Activated CD4-positive, CD25-positive, alpha-beta regulatory T cell treated with anti-CD3 and anti-CD28 coated beads, Interleukin-2, amount 50 U/mL, for 24 hours (primary cell): ENCODE results near the gene LRRC32.
"Not testable (repeated sequence)": the region's sequence is repeated elsewhere in the genome, so short reads cannot be mapped to it uniquely, and the experiment has no call there.

ENCODE experiments used
- ATAC-seq, 2 donors: fragments of 150-1000 bp; cut with Tn5 transposase; one replicate each; pipeline ENCODE4 v1.10.0; 2021; ENCODE audit warnings: mild to moderate bottlenecking in 1 of 2, moderate library complexity in 1 of 2

The LRRC32 gene

GRCh38 chr11:76648061-76648460 lies 22.5 kb downstream of the LRRC32 start:
- no peak for ATAC-seq

DNA sequence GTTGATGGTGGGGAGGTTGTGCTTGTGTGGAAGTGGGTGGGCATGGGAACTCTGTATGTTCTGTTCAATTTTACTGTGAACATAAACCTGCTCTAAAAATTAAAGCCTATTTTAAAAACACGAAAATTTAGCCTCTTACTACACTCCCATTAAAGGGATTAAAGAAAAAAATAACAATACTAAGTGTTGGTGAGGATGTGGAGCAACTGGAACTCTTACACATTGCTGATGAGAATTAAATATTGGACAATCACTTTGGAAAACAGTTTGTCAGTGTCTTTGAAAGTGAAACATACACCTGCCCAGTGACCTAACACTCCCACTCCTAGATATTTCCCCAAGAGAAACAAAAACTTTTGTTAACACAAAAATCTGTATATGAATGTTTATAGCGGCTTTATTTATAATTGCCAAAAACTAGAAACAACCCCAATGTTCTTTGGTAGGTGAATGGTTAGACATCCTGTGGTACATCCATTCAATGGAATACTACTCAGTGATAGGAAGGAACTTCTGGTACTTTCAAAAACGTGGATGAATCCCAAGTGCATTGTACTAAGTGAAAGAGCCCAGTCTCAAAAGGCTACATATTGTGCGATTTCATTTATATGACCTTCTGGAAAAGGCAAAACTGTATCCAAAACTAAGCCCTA lies 23.5 kb downstream of the LRRC32 start:
- ATAC-seq: no peak

- ATAC-seq: no peak
Observed at GRCh38 chr11:76644591-76644990, 26.0 kb downstream of the LRRC32 start.

- ATAC-seq: not testable (repeated sequence)
Observed at GRCh38 chr11:76643711-76644110, 26.8 kb downstream of the LRRC32 start.

DNA sequence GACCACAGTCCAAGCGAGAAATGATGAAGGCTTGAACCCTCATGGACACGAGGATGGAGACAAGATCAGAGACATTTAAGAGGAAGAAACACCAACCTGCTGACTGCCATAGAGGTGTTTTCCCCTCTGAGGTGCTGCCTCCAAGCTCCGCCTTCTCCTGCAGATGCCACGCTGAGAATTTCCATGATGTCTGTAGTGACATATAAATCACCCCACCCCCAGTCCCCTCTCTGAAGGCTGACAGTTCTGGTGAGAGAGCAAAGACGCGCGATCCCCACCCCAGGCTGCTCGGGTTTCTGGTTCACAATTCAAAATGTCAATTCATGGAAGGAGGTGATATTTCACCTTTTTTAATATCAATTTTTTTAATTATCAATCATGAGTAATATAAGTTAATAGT lies 28.2 kb downstream of the LRRC32 start:
- peak; percentile 98 to 99 for ATAC-seq

DNA sequence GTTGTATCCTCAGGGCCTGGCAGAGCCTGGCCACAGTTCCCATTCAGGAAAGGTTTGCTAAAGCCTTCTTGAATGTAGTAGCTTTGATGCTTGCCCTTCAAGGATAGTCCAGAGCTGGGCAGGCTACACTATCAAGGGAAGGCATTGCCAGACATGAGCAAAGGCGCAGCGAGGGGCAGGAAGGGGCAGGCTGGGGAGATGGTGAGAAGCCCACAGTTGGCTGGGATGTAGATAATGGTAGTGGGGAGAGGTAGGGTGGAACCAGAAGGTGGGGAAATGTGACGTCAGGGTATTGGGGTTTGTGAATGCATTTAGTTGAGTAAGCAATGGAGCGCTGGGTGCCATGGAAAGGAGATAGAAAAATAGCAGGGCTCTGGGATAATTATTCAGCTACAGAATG lies 28.6 kb downstream of the LRRC32 start:
- ATAC-seq: peak; percentile 8 to 18

DNA sequence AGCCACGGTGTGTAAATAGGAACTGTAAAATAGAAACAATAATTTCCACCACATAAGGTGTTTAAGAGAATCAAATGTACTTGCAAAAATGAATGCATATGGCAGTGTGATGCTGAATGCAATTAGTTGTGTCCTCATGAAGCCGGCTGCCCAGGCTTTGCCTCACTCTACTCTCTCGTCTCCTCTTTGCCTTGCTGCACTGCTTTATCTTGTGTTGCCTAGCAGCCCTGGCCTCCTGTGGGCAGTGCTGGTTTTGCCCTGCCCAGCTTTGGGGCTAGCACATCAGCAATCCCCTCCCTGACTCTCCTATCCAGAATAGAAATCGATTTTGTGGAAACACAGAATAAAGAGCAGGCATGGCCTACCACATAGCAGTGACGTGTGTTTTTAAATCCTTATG lies 30.0 kb downstream of the LRRC32 start:
- ATAC-seq: no peak

DNA sequence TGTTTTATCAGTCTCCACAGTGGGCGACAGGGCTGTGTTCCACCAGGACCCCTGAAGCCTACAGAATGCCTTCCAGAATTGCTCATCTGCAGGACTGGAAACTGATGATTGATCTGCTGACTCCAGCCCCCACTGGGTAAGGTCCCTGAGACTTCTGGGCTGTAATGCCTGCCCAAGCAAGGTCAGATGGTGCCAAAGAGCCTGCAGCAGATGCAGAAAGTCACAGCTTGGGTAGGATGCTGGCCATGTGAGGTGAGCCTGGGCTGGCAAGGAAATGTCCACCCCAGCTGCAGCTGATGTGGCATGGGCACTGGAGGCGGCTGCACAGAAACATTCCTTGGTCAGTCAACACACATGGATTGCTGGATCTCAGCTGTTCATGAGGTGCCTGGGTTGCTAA lies 30.9 kb downstream of the LRRC32 start:
- no peak for ATAC-seq

GRCh38 chr11:76638270-76639197 lies 32.0 kb downstream of the LRRC32 start:
- no peak for ATAC-seq

- ATAC-seq: peak; percentile 21 to 34
Observed at GRCh38 chr11:76637491-76638269, 32.9 kb downstream of the LRRC32 start.

DNA sequence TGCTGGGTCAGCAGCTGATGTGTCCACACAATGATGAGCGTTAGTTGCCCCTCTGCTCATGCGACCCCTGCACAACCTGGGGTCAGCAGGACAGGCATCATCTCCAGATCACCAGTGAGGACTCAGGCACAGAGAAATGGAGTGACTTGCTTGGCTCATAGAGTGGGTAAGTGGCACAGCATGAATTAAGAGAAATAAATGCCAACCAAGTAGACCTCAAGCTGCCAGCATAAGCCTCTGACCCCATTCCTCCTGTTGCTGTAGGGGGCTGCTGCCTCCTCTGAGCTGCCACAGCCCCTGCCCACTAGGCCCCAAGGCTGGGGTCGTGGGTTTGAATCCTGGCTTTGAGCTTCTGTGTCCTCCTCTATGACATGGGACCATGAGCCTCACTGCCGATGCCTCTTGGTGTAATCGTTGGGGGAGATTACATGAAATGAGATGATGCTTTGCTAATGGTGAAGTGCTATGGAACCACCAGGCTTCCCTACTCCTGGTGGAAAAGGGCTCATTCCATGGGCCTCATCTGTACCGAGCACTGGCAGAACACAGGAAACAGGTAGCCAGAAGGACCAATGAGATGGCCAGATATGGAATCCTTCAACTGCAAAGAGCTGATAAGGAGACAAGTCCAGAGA lies 33.6 kb downstream of the LRRC32 start:
- no peak for ATAC-seq

GRCh38 chr11:76635991-76636738 lies 34.4 kb downstream of the LRRC32 start:
- ATAC-seq: no peak

GRCh38 chr11:76634886-76635285 lies 35.7 kb downstream of the LRRC32 start:
- ATAC-seq: no peak

DNA sequence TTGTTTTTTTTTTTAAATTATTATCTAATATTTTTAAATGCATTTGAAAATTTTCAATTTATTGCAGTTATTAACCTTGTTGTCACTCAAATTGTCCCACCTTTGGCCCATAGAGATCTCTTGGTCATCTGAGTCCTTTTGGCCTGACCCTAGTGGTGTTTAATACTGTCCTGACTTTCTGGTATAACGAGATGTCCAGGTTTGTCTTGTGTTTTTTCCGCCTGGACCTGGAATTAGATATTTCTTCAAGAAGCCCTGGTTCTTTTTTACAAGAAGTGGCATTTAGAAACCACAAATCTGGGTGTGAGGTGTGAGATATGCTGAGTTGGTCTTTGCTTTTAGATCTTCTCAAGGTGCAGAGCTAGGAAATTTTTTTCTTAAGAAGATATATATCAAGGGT lies 38.1 kb downstream of the LRRC32 start:
- ATAC-seq: no peak

- ATAC-seq: no peak
Observed at GRCh38 chr11:76631566-76632308, 38.8 kb downstream of the LRRC32 start.

- no peak for ATAC-seq
Observed at GRCh38 chr11:76630600-76631281, 39.8 kb downstream of the LRRC32 start.

DNA sequence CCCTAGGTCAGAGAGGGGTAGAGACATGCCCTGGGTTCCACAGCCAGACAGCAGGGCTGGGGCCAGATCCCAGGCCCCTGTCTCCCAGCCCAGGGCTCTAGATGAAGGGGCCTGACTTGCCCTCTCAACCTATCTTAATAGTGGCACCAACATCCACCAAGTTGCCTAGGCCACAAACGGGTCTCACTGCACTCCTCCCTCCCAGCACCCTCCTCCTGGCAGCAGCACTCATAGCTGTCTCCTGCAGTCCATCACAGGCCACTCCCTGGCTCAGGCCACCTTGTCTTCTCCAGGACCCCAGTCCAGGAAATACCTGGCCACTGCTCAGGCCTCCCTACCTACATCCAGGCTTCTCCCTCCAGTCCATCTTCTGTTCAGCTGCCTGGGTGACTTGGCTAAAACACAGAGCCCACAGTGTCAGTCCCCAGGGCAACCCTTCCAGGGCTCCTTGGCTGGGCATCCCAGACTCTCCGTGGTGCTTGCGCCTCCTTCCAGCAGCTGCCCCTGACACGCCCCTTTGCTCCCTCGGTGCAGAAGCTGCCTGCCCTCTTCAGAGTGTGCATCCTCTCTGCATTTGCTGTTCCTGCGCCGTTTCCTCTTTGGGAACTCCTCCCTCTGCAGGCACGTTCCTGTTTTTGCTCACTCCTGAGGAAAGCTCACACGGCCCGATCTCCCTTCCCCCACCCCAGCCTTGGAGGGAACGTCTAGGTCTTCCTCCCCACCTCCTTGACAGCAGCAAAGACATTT lies 40.5 kb downstream of the LRRC32 start:
- peak; percentile 6 to 8 for ATAC-seq

DNA sequence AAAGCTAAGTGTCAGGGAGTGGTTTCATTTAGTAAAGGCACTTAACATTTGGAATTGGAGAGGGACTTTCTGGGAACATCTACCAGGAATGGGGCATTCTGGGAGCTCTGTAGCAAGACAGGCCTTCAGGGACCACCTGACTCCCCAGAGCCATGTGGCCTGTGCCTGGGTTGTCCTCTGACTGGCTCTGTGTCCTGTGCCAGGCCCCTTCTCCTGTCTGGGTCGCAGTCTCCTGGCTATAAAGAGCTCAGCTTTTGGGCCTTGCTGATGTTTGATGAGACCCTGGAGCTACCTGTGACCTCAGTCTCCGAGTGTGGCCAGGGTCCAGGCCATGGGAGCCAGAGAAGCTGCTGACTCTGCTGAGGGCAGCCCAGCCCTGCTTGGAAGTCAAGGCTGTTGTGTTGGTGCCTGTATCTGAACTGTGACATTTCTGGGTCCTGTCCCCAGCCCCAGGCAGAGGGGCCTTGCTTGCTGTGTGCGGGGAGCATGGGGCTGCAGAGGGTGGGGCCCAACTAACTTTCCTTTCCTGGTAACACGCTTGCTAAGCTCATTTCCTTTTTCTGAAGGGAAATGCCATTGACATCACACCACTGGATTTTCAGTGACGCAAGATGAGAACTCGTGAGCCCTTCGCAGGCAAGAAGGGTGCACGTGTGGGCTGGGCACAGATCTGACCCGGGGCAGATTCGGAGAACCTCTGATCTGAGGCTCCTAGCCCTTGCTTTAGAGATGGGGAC lies 41.3 kb downstream of the LRRC32 start:
- ATAC-seq: peak; percentile 51 to 55

GRCh38 chr11:76628408-76628947 lies 42.1 kb downstream of the LRRC32 start:
- peak; percentile 70 to 71 for ATAC-seq
